GM18499 (cell line): ENCODE measurements around the gene AREL1.

Source experiments
- ATAC-seq: cut with Tn5 transposase; IDR thresholded peaks from one replicate; pipeline ENCODE4 v1.9.1; 2021; ENCODE audit warnings: moderate number of reproducible peaks; ENCODE audit not compliant: insufficient read depth, unreplicated experiment

Gene AREL1

DNA sequence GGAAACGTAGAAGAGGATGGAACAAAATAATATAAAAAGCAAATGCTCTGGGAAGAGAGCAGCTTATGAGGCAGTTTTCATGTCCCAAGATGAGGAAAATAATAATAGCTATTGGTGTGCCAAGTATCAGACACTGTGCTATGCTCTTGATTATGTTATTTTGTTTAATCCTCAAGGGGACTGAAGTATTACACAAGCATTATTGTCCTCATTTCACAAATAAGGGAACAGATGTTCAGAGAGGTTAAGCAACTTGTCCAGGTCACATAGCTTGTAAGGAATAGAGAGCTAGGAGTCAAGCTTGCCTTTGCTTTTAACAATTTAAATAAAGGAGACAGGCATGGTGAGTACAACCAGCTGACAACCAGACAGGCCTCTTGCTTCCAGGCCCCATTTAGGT is 73.9 kb downstream of the AREL1 start:
- no peak for ATAC-seq

- ATAC-seq, result no peak
These were observed 74.8 kb downstream of the AREL1 start for GRCh38 chr14:74638066-74638465.

DNA sequence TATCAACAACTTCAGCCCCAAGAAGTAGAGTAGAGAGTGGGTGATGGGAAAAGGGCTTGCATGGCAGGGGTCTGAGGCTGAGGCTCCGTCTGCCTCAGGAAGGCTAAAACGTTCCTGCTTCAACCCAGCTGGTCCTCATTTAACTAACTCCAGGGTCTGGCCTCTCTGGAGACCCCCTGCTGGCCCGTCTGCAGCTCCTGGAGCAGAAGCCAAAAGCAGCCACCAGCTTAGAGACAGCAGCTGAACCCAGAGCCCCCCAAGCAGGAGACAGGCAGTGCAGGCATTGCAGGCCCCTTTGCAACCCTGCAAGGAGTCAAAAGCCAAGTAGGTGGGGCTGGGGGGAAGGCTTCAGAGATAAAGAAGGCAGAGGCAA is 75.7 kb downstream of the AREL1 start:
- ATAC-seq, result no peak

DNA sequence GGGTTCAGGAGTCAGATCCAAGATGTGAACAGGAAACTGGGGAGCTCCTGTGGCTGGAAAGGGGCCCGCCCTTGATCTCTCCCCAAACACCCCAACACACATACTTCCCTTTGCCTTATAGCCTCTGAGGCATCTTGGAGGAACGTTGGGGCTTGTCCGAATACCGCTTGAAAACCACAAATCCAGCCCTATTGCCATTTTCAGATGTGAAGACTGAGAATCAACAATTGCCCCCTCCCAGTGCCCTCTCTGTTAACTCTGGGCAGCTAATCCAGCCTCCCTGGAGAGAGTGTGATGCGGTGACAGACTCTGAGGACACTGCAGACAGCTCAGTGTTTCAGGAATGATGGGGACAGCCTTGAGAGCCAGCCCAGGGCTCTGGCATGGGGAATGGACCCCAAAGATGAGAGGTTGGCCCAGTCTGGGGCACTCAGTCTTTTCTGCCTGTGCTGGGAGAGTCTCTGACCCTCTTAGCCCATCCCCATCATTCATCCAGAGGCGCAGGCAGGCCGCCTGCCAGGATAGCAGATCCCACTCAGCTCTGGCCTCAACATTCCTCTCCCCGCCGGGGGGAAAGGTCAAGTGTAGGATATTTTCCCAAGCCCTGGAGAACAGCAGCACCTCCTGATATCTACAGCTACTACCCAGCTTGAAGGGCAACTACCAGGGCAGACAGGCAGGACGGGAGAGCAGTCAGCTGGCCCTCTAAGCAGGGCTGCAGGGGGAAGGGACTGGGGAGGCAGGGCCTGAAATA is 76.3 kb downstream of the AREL1 start:
- ATAC-seq, result no peak

GRCh38 chr14:74635847-74636246 is 77.0 kb downstream of the AREL1 start:
- no peak for ATAC-seq

- no peak for ATAC-seq
These were observed 77.9 kb downstream of the AREL1 start for GRCh38 chr14:74634964-74635363.

- ATAC-seq, result no peak
These were observed 78.4 kb downstream of the AREL1 start for GRCh38 chr14:74634481-74634880.

DNA sequence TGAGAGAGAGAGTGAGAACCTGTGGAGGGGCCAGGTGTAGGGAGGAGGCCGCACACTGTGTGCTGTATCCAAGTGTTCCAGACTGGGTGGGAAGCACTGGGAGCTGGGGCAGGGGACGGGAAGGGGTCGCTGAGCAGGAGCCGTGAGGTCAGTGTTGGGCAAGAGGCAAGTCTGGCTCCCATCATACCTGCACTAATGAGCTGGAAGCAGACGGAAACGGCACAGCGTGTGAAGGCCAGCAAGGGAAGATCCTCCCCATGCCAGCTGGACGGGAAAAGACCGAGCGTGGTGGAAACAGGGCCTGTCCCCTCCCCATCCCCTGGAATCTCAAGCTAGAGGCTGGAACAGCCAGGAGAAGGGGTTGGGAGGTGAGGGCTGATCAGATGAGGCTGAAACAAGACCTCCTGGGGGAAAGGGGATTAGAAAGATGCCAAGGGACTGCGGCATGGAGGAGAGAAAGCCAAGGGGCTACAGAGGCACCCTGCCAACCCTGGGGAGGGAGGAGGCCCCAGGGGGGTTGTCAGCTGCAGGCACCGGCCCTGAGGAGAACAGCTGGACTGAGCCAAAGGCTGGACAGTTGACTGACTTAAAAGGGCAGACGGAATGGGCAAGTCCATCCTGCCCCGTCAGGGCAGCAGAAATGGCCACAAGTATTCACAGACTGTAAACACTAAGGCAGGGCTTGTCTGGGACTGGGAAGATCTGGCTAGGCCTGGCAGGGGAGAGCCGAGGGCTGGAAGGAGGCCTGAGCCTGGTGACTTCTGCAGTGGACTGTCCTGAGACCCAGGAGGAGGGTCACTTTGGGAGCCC is 81.8 kb downstream of the AREL1 start:
- ATAC-seq, result no peak

- no peak for ATAC-seq
These were observed 84.5 kb downstream of the AREL1 start for GRCh38 chr14:74628418-74628817.

DNA sequence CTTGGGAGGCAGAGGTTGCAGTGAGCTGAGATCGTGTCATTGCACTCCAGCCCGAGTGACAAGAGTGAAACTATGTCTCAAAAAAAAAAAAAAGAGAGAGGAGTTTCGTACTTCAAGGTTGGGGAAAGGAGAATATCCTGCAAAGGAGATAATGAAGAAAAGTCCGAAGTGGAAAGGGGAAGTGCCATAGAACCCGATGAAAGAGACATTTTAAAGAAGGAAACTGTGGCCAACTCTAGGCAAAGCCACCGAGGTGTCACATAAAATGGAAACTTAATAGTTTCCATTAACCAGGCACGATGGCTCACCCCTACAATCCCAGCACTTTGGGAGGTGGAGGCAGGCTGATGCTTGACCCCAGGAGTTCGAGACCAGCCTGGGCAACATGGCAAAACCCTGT is 85.8 kb downstream of the AREL1 start:
- ATAC-seq, result no peak

DNA sequence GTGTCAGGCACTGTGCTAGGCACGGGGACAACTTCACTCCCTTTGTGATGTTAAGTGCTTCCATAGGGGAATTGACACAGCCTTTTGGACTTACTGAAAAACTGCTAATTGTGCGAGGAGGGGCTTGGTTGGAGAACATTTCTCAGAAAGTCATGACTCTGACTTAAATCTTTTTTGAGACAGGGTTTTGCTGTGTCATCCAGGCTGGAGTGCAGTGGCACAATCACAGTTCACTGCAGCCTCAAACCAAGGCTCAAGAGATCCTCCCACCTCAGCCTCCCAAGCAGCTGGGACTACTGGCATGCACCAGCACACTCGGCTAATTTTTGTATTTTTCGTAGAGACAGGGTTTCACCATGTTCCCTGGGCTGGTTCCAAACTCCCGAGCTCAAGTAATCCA is 90.6 kb downstream of the AREL1 start:
- no peak for ATAC-seq

GRCh38 chr14:74621556-74621955 is 91.3 kb downstream of the AREL1 start:
- no peak for ATAC-seq

GRCh38 chr14:74620923-74621322 is 92.0 kb downstream of the AREL1 start:
- ATAC-seq, result no peak

DNA sequence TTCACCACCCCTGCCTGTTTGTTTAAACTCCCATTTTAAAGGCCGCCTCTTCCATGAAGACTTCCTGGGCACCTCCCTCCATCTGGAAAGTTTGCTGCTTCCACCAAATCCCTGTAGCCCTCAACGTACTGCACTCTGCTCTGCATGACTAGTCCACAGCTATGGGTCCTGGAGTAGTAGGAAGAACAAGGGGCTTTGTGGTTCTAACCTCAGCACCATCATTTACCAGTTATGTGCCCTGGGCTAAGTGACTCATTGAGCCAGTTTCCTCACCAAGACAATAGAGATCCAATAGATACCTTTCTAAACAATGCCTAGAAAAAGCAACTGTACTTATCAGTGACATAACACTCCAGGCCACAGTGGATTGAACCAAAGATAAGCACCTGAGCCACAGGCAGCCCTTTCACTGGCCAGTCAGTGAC is 92.4 kb downstream of the AREL1 start:
- no peak for ATAC-seq

DNA sequence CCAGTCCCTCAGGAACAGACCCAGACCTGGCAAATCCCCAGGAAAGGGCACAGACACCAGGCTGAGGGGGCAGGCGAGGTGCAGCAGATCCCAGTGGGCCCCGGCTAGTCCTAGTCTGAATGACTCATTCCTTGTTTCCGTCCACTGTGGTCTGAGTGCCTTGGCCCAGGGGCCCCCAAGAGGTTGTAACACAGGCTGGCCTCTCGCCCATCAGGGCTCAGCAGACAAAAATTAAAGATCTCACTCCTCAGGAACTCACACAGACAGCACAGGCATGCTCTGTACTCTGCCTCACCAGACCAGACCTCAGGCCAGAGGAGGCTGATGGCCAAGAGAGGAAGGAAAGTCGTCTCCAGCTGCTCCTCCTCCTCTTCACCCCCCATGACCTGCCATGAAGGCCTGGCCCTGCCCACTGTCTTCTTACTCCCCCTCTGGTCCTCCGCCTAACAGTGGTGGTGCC is 93.2 kb downstream of the AREL1 start:
- no peak for ATAC-seq

- ATAC-seq, result no peak
These were observed 94.6 kb downstream of the AREL1 start for GRCh38 chr14:74618078-74618952.

GRCh38 chr14:74616996-74617700 is 95.7 kb downstream of the AREL1 start:
- no peak for ATAC-seq

- ATAC-seq, result no peak
These were observed 96.4 kb downstream of the AREL1 start for GRCh38 chr14:74616507-74616906.

- no peak for ATAC-seq
These were observed 97.1 kb downstream of the AREL1 start for GRCh38 chr14:74615735-74616134.
